ENCODE results near the gene XRCC1. TPM values are rescaled to one million over a fixed set of nuclear protein-coding genes. Genes with fewer than 3 reads are reported as not detected.

The XRCC1 gene
- total RNA-seq, 2 donors from 2014 or later = 19.7 to 31.0 TPM

GRCh38 chr19:43554317-43554895 is 20.9 kb downstream of the XRCC1 start:
- 89 to 94% methylated on average over 15 of the region's 15 CpGs for WGBS, 2 donors
- TF ChIP-seq CTCF (IDR thresholded peaks at IDR 0.05) = no peak
- TF ChIP-seq POLR2A (IDR thresholded peaks at IDR 0.05) = no peak
- DNase-seq (no peak), ATAC-seq (no peak)
- H3K27ac ChIP-seq = no peak overlapping the region
- no peak overlapping the region for H3K4me3 ChIP-seq
- H3K36me3 ChIP-seq (replicated peaks in 1 of 2; ENCODE audit: insufficient read depth in 1 of 2, low read depth in 2 of 2) = peaks cover 0 to 12% of the 10 kb centered on the region in 2 donors
- intact Hi-C loops (cut with DNase I) = no loop called here
- no peaks in the 10 kb centered on the region for H3K4me1 ChIP-seq
- no peaks in the 10 kb centered on the region for H3K9me3 ChIP-seq
- no peaks in the 10 kb centered on the region for H3K27me3 ChIP-seq

- Histone ChIP-seq H3K36me3 (replicated peaks in 1 of 2; ENCODE audit: insufficient read depth in 1 of 2, low read depth in 2 of 2) (peaks cover 0 to 12% of the 10 kb centered on the region in 2 donors), H3K27ac (no peak overlapping the region), H3K4me1 (no peaks in the 10 kb centered on the region), H3K27me3 (no peaks in the 10 kb centered on the region), H3K9me3 (no peaks in the 10 kb centered on the region), H3K4me3 (no peak overlapping the region)
- WGBS, 2 donors = 90 to 92% methylated on average over 4 of the region's 4 CpGs
- no peak for ATAC-seq
- TF ChIP-seq CTCF (IDR thresholded peaks at IDR 0.05) = no peak
- no peak for TF ChIP-seq POLR2A (IDR thresholded peaks at IDR 0.05)
- no peak for DNase-seq
- intact Hi-C loops (cut with DNase I) = no loop called here
Measured at GRCh38 chr19:43553656-43554055, 21.7 kb downstream of the XRCC1 start.

GRCh38 chr19:43552616-43553015 is 22.7 kb downstream of the XRCC1 start:
- H3K4me3 ChIP-seq = no peak overlapping the region
- WGBS, 2 donors = 83 to 91% methylated on average over 2 to 3 of the region's 3 CpGs
- no peak for ATAC-seq

GRCh38 chr19:43552198-43552450 is 23.2 kb downstream of the XRCC1 start:
- Histone ChIP-seq H3K4me3 (no peak overlapping the region), H3K4me1 (no peaks in the 10 kb centered on the region), H3K27me3 (no peaks in the 10 kb centered on the region), H3K36me3 (replicated peaks in 1 of 2; ENCODE audit: insufficient read depth in 1 of 2, low read depth in 2 of 2) (peaks cover 0 to 9% of the 10 kb centered on the region in 2 donors), H3K9me3 (no peaks in the 10 kb centered on the region), H3K27ac (no peak overlapping the region)
- ATAC-seq (no peak), DNase-seq (no peak)
- intact Hi-C loops (cut with DNase I) = no loop called here
- 90 to 100% methylated on average over 2 to 3 of the region's 3 CpGs for WGBS, 2 donors
- TF ChIP-seq POLR2A (IDR thresholded peaks at IDR 0.05) (no peak), CTCF (IDR thresholded peaks at IDR 0.05) (no peak)

More at GRCh38 chr19:43552616-43553015, 22.7 kb downstream of the XRCC1 start:
- H3K36me3 ChIP-seq (replicated peaks in 1 of 2; ENCODE audit: insufficient read depth in 1 of 2, low read depth in 2 of 2) = peaks cover 0 to 9% of the 10 kb centered on the region in 2 donors
- no peaks in the 10 kb centered on the region for H3K27me3 ChIP-seq
- intact Hi-C loops (cut with DNase I) = no loop called here
- no peaks in the 10 kb centered on the region for H3K9me3 ChIP-seq
- no peak for DNase-seq
- H3K4me1 ChIP-seq = no peaks in the 10 kb centered on the region
- no peak overlapping the region for H3K27ac ChIP-seq
- TF ChIP-seq POLR2A (IDR thresholded peaks at IDR 0.05) = no peak
- TF ChIP-seq CTCF (IDR thresholded peaks at IDR 0.05) = no peak

GRCh38 chr19:43551399-43552197 is 23.7 kb downstream of the XRCC1 start:
- Histone ChIP-seq H3K4me3 (no peak overlapping the region), H3K9me3 (no peaks in the 10 kb centered on the region), H3K4me1 (no peaks in the 10 kb centered on the region), H3K36me3 (replicated peaks in 1 of 2; ENCODE audit: insufficient read depth in 1 of 2, low read depth in 2 of 2) (peaks cover 0 to 9% of the 10 kb centered on the region in 2 donors), H3K27me3 (no peaks in the 10 kb centered on the region), H3K27ac (no peak overlapping the region)
- no peak for DNase-seq
- 93 to 95% methylated on average over 19 to 23 of the region's 23 CpGs for WGBS, 2 donors
- intact Hi-C loops (cut with DNase I) = no loop called here
- no peak for TF ChIP-seq CTCF (IDR thresholded peaks at IDR 0.05)
- no peak for TF ChIP-seq POLR2A (IDR thresholded peaks at IDR 0.05)
- ATAC-seq = no peak

All from body of pancreas (tissue), 4 donors.